GM19193 (cell line): ENCODE data around the gene FOXD1.

Experiments used
- POLR2A ChIP-seq: IDR thresholded peaks from 4 replicates; pipeline ENCODE4 v1.6.1; 2011; ENCODE audit not compliant: insufficient read depth, insufficient read length; ENCODE audit errors: extremely low read depth

Gene FOXD1

GRCh38 chr5:73435759-73436534 lies 12.6 kb downstream of the FOXD1 start:
- TF ChIP-seq POLR2A, result no peak

- TF ChIP-seq POLR2A, result no peak
Observed at GRCh38 chr5:73434907-73435306, 13.7 kb downstream of the FOXD1 start.

GRCh38 chr5:73434461-73434860 lies 14.1 kb downstream of the FOXD1 start:
- no peak for TF ChIP-seq POLR2A

GRCh38 chr5:73433982-73434342 lies 14.6 kb downstream of the FOXD1 start:
- TF ChIP-seq POLR2A, result no peak

- no peak for TF ChIP-seq POLR2A
Observed at GRCh38 chr5:73433272-73433981, 15.2 kb downstream of the FOXD1 start.

GRCh38 chr5:73431204-73431851 lies 17.2 kb downstream of the FOXD1 start:
- no peak for TF ChIP-seq POLR2A

GRCh38 chr5:73426034-73426433 lies 22.5 kb downstream of the FOXD1 start:
- TF ChIP-seq POLR2A, result no peak

GRCh38 chr5:73424556-73424977 lies 24.0 kb downstream of the FOXD1 start:
- no peak for TF ChIP-seq POLR2A

- no peak for TF ChIP-seq POLR2A
Observed at GRCh38 chr5:73422164-73422563, 26.4 kb downstream of the FOXD1 start.

GRCh38 chr5:73420666-73421065 lies 27.9 kb downstream of the FOXD1 start:
- TF ChIP-seq POLR2A, result no peak

GRCh38 chr5:73419465-73420390 lies 28.8 kb downstream of the FOXD1 start:
- TF ChIP-seq POLR2A, result no peak

GRCh38 chr5:73419117-73419464 lies 29.5 kb downstream of the FOXD1 start:
- no peak for TF ChIP-seq POLR2A

- no peak for TF ChIP-seq POLR2A
Observed at GRCh38 chr5:73418244-73418691, 30.3 kb downstream of the FOXD1 start.

GRCh38 chr5:73417303-73418034 lies 31.1 kb downstream of the FOXD1 start:
- no peak for TF ChIP-seq POLR2A
